ENCODE measurements around the gene SNRPA. TPM values are rescaled to one million over a fixed set of nuclear protein-coding genes. Genes with fewer than 3 reads are reported as not detected.

The SNRPA gene
- total and polyA plus RNA-seq, 2 of the 13 experiments (the other 11 are each of a cell fraction or from before 2014, with no cell fraction given), result 59.6 to 162 TPM

GRCh38 chr19:40750058-40750873 lies 737 bp upstream of the SNRPA start, which contains the start of gene ACTMAP (continued):
- TF ChIP-seq ZNF687 (CRISPR knock-in tag; IDR thresholded peaks at IDR 0.05) (peak; percentile 70), SNRNP70 (IDR thresholded peaks at IDR 0.05; ENCODE audit: low read depth, low read length) (no peak), ZNF746 (CRISPR knock-in tag; IDR thresholded peaks at IDR 0.05) (0 out of 2 replicates have a peak, but pooled peaks have one; percentile 10), YEATS2 (CRISPR knock-in tag; IDR thresholded peaks at IDR 0.05; ENCODE audit: borderline replicate concordance) (peak; percentile 88), ZNF484 (CRISPR knock-in tag; IDR thresholded peaks at IDR 0.05; ENCODE audit: borderline replicate concordance, low read depth) (no peak), ZNF350 (CRISPR knock-in tag; IDR thresholded peaks at IDR 0.05; ENCODE audit: borderline replicate concordance, low read depth) (no peak), PAXIP1 (CRISPR knock-in tag; conservative IDR thresholded peaks at IDR 0.05) (peak; percentile 32; the same call in 1 of the 2 replicates), DRAP1 (CRISPR knock-in tag; IDR thresholded peaks at IDR 0.05) (peak; percentile 76; the same call in 1 of the 2 replicates), TCF7 (IDR thresholded peaks at IDR 0.05; ENCODE audit: low read depth) (no peak)

Measured in HepG2 (cell line).